GM18511 (cell line): ENCODE data around the gene CD300H.

Source experiments
- ATAC-seq: cut with Tn5 transposase; IDR thresholded peaks from one replicate; pipeline ENCODE4 v1.9.1; 2021; ENCODE audit warnings: mild to moderate bottlenecking, moderate library complexity; ENCODE audit not compliant: unreplicated experiment

The CD300H gene

GRCh38 chr17:74567397-74567796 lies at the start of gene CD300H:
Gene CD300H, minus strand, starts transcription at chr17:74567509.
- no peak for ATAC-seq

- no peak for ATAC-seq
Measured at GRCh38 chr17:74616696-74617095, 49.4 kb upstream of the CD300H start.

GRCh38 chr17:74612046-74612445 lies 44.7 kb upstream of the CD300H start:
- ATAC-seq, result no peak

- no peak for ATAC-seq
Measured at GRCh38 chr17:74610108-74610507, 42.8 kb upstream of the CD300H start.

GRCh38 chr17:74608511-74608910 lies 41.2 kb upstream of the CD300H start:
- ATAC-seq, result no peak

- ATAC-seq, result no peak
Measured at GRCh38 chr17:74607221-74607620, 39.9 kb upstream of the CD300H start.

GRCh38 chr17:74606050-74606449 lies 38.7 kb upstream of the CD300H start:
- no peak for ATAC-seq

GRCh38 chr17:74605361-74605760 lies 38.1 kb upstream of the CD300H start:
- ATAC-seq, result no peak

GRCh38 chr17:74604761-74605160 lies 37.5 kb upstream of the CD300H start:
- no peak for ATAC-seq

GRCh38 chr17:74604200-74604599 lies 36.9 kb upstream of the CD300H start:
- no peak for ATAC-seq

GRCh38 chr17:74603746-74604145 lies 36.4 kb upstream of the CD300H start:
- ATAC-seq, result no peak

GRCh38 chr17:74603037-74603635 lies 35.8 kb upstream of the CD300H start:
- no peak for ATAC-seq

- no peak for ATAC-seq
Measured at GRCh38 chr17:74601944-74602572, 34.7 kb upstream of the CD300H start.

- no peak for ATAC-seq
Measured at GRCh38 chr17:74599448-74599939, 32.2 kb upstream of the CD300H start.

GRCh38 chr17:74599023-74599399 lies 31.7 kb upstream of the CD300H start:
- ATAC-seq, result no peak

GRCh38 chr17:74598346-74599022 lies 31.2 kb upstream of the CD300H start:
- ATAC-seq, result no peak

GRCh38 chr17:74597069-74597790 lies 29.9 kb upstream of the CD300H start:
- ATAC-seq, result no peak

- ATAC-seq, result no peak
Measured at GRCh38 chr17:74595037-74595750, 27.9 kb upstream of the CD300H start.

- no peak for ATAC-seq
Measured at GRCh38 chr17:74592087-74592990, 25.0 kb upstream of the CD300H start, which contains the start of gene CD300LD. Gene CD300LD, minus strand, starts transcription at chr17:74592283. Its CDS starts 81 bp downstream, at chr17:74592202.

GRCh38 chr17:74591503-74591902 lies 24.2 kb upstream of the CD300H start:
- no peak for ATAC-seq
